ENCODE results near the gene NKX2-8.

- TF ChIP-seq CTCF (IDR thresholded peaks at IDR 0.05) (no peak), POLR2A (IDR thresholded peaks at IDR 0.05) (no peak), POLR2AphosphoS5 (IDR thresholded peaks at IDR 0.05; ENCODE audit: insufficient read depth in 1 of 2, low read depth in 1 of 2) (no peak)
Observed at GRCh38 chr14:36588788-36589187, 6.4 kb upstream of the NKX2-8 start.

All from vagina (tissue), 2 donors.